Stomach (tissue), 9 donors: Measurements from ENCODE around the gene PRDM12. TPM values are rescaled to one million over a fixed set of nuclear protein-coding genes. Genes with fewer than 3 reads are reported as not detected.

Experiments
- DNase-seq, 2 donors: peaks; one replicate each; pipeline versions ENCODE4 v3.0.0 to v3.0.0-alpha.2; 2013 to 2019
- H3K27ac ChIP-seq, 5 donors: fragments of 200-600 bp in 4 of 5; sonication (generic) in 4 of 5; one replicate each; pipeline ENCODE4 v1.5.1; 2013 to 2019; ENCODE audit warnings: mild to moderate bottlenecking in 1 of 5, moderate library complexity in 1 of 5
- H3K27me3 ChIP-seq, 3 donors: fragments of 200-600 bp; sonication (generic); one replicate each; pipeline ENCODE4 v1.5.1; 2017 to 2019; ENCODE audit warnings: mixed run types in 1 of 3
- H3K36me3 ChIP-seq, 4 donors: fragments of 200-600 bp; sonication (generic); 1 replicate in 3 of 4; 2 replicates in 1 of 4; pipeline ENCODE4 v1.5.1; 2016 to 2019
- H3K4me1 ChIP-seq, 4 donors: fragments of 200-600 bp; sonication (generic); one replicate each; pipeline ENCODE4 v1.5.1; 2016 to 2019
- H3K4me3 ChIP-seq, 4 donors: fragments of 200-600 bp; sonication (generic) in 3 of 4; one replicate each; pipeline ENCODE4 v1.5.1; 2016 to 2019; ENCODE audit warnings: mild to moderate bottlenecking in 1 of 4
- H3K9me3 ChIP-seq, 4 donors: fragments of 200-600 bp; sonication (generic); one replicate each; pipeline ENCODE4 v1.5.1; 2016 to 2019
- CTCF ChIP-seq, 7 experiments: fragments of 450-650 bp in 4 of 7; fragments of 200-600 bp in 3 of 7; sonication (generic) in 3 of 7; IDR thresholded peaks; one replicate each; pipeline ENCODE4 v1.5.1; 2016 to 2019; ENCODE audit warnings: antibody characterized with exemption in 7 of 7, control low read depth in 2 of 7, mild to moderate bottlenecking in 1 of 7
- EP300 ChIP-seq: sonication (generic); formaldehyde crosslinking; IDR thresholded peaks from one replicate; pipeline ENCODE4 v1.6.1; 2017; ENCODE audit warnings: antibody characterized with exemption
- POLR2A ChIP-seq, 4 donors: fragments of 450-650 bp; IDR thresholded peaks; one replicate each; pipeline ENCODE4 v1.6.1; 2016; ENCODE audit warnings: antibody characterized with exemption in 4 of 4, control low read depth in 2 of 4, mild to moderate bottlenecking in 1 of 4, moderate library complexity in 1 of 4
- POLR2AphosphoS5 ChIP-seq, 3 donors: sonication (generic); formaldehyde crosslinking; IDR thresholded peaks; one replicate each; pipeline ENCODE4 v1.6.1; 2016; ENCODE audit warnings: antibody characterized with exemption in 3 of 3
- WGBS, 5 donors: extraction: QIAGEN DNeasy Blood & Tissue Kit in 3 of 5; methylation state at CpG; one replicate each; pipeline versions ENCODE4 v1.1.5 to v1.1.7; 2013 to 2018; 5-methylcytosine and 5-hydroxymethylcytosine counted together
- intact Hi-C: fragments of 100-400 bp; cut with DNase I; formaldehyde crosslinking; loops from one replicate; pipeline ENCODE4 v1.15.1; 2023; ENCODE audit warnings: low total_unique reads
- polyA plus RNA-seq, 3 donors: library from polyadenylated mRNA; stranded (reverse); fragments of 200-250 nt; gene quantifications; one replicate each; pipeline ENCODE4 v1.2.3, GENCODE V29; 2013
- total RNA-seq, 5 donors: library from RNA; depleted of rRNA; stranded (reverse); fragments of >200 nt; gene quantifications; one replicate each; pipeline versions ENCODE4 v1.1.0 to v1.2.3, GENCODE V29; 2014 to 2016
- donor health status: healthy with polysubstance abuse.
- donor health status: Bipolar disorder and iron deficiency.
- donor health status: healthy.

Gene PRDM12
- total and polyA plus RNA-seq, 8 donors: 0.08 TPM; not detected in 7

- Histone ChIP-seq H3K27me3 (no peaks in the 10 kb centered on the region), H3K9me3 (no peaks in the 10 kb centered on the region), H3K4me1 (peaks cover 11 to 59% (median 39%) of the 10 kb centered on the region in 4 donors), H3K27ac (peak within 1 kb of the TSS; percentile 16 to 81 (median 59)), H3K36me3 (peaks cover 24 to 34% (median 33%) of the 10 kb centered on the region in 4 donors), H3K4me3 (peak within 1 kb of the TSS; percentile 69 to 93 (median 74))
- no peak for TF ChIP-seq EP300
- TF ChIP-seq CTCF (IDR thresholded peaks at IDR 0.05): no peak
- TF ChIP-seq POLR2AphosphoS5 (IDR thresholded peaks at IDR 0.05): peak; percentile 77 to 96 (median 87)
- 0 to 1% (median 0%) methylated on average over 30 to 40 of the region's 40 CpGs for WGBS, 5 donors
- intact Hi-C loops: no loop called here
- DNase-seq: peak; percentile 98 to 99
Observed at GRCh38 chr9:130693426-130694191, 29.2 kb downstream of the PRDM12 start, which contains the start of gene EXOSC2. Gene EXOSC2, plus strand, starts transcription at chr9:130693780. Its CDS starts 12 bp downstream, at chr9:130693792.

- Histone ChIP-seq H3K27me3 (no peaks in the 10 kb centered on the region), H3K36me3 (peaks cover 28 to 40% (median 39%) of the 10 kb centered on the region in 4 donors), H3K4me3 (peak overlapping the region; percentile 69 to 93 (median 74)), H3K9me3 (no peaks in the 10 kb centered on the region), H3K27ac (peak overlapping the region in 3 of 5 donors; percentile 59 to 81 (median 76)), H3K4me1 (peaks cover 11 to 58% (median 39%) of the 10 kb centered on the region in 4 donors)
- intact Hi-C loops: no loop called here
- no peak for DNase-seq
- 0 to 1% (median 1%) methylated on average over 8 of the region's 8 CpGs for WGBS, 5 donors
- TF ChIP-seq CTCF (IDR thresholded peaks at IDR 0.05) (no peak), POLR2AphosphoS5 (IDR thresholded peaks at IDR 0.05) (no peak), EP300 (no peak), POLR2A (IDR thresholded peaks at IDR 0.05) (no peak)
Observed at GRCh38 chr9:130694205-130694604, 29.8 kb downstream of the PRDM12 start.

GRCh38 chr9:130696139-130696650 is 31.8 kb downstream of the PRDM12 start:
- WGBS, 5 donors: 75 to 87% (median 80%) methylated on average over 4 of the region's 4 CpGs
- no peak for TF ChIP-seq POLR2AphosphoS5 (IDR thresholded peaks at IDR 0.05)
- TF ChIP-seq POLR2A (IDR thresholded peaks at IDR 0.05): no peak
- TF ChIP-seq CTCF (IDR thresholded peaks at IDR 0.05): no peak
- no peak for TF ChIP-seq EP300
- no peak for DNase-seq
- Histone ChIP-seq H3K4me3 (no peak overlapping the region), H3K27me3 (no peaks in the 10 kb centered on the region), H3K36me3 (peaks cover 28 to 60% (median 57%) of the 10 kb centered on the region in 4 donors), H3K9me3 (no peaks in the 10 kb centered on the region), H3K4me1 (peaks cover 11 to 53% (median 31%) of the 10 kb centered on the region in 4 donors), H3K27ac (no peak overlapping the region)
- intact Hi-C loops: no loop called here

GRCh38 chr9:130696996-130697395 is 32.6 kb downstream of the PRDM12 start:
- no peak for TF ChIP-seq POLR2AphosphoS5 (IDR thresholded peaks at IDR 0.05)
- TF ChIP-seq POLR2A (IDR thresholded peaks at IDR 0.05): no peak
- no peak for TF ChIP-seq CTCF (IDR thresholded peaks at IDR 0.05)
- TF ChIP-seq EP300: no peak
- Histone ChIP-seq H3K36me3 (peaks cover 34 to 68% (median 65%) of the 10 kb centered on the region in 4 donors), H3K4me3 (no peak overlapping the region), H3K4me1 (peaks cover 11 to 56% (median 34%) of the 10 kb centered on the region in 4 donors), H3K27me3 (no peaks in the 10 kb centered on the region), H3K9me3 (no peaks in the 10 kb centered on the region), H3K27ac (no peak overlapping the region)
- intact Hi-C loops: no loop called here
- DNase-seq: no peak
- 81 to 95% (median 92%) methylated on average over 8 of the region's 8 CpGs for WGBS, 5 donors
